Memory B cell (primary cell): Measurements from ENCODE around the gene LPAR2.
"Not testable (repeated sequence)": the region's sequence is repeated elsewhere in the genome, so short reads cannot be mapped to it uniquely, and the experiment has no call there.

Experiments
- ATAC-seq: fragments of 150-1000 bp; cut with Tn5 transposase; 2 replicates; pipeline ENCODE4 v1.10.0; 2021; ENCODE audit warnings: low read depth, mild to moderate bottlenecking, moderate library complexity
- DNase-seq, 2 donors: peaks; one replicate each; pipeline ENCODE4 v3.0.0; 2022; ENCODE audit warnings: low spot score in 2 of 2
- H3K27ac Mint-ChIP-seq: one replicate; pipeline ENCODE4 v1.8.0; 2022; ENCODE audit warnings: mild to moderate bottlenecking, moderate library complexity, mixed read lengths
- H3K27me3 Mint-ChIP-seq: one replicate; pipeline ENCODE4 v1.8.0; 2022; ENCODE audit warnings: mixed read lengths
- H3K36me3 Mint-ChIP-seq: one replicate; pipeline ENCODE4 v1.8.0; 2022; ENCODE audit warnings: mild to moderate bottlenecking, mixed read lengths
- H3K4me1 Mint-ChIP-seq: one replicate; pipeline ENCODE4 v1.8.0; 2022; ENCODE audit warnings: mixed read lengths
- H3K4me3 Mint-ChIP-seq: one replicate; pipeline ENCODE4 v1.8.0; 2022; ENCODE audit warnings: mild to moderate bottlenecking, moderate library complexity, mixed read lengths
- H3K9me3 Mint-ChIP-seq: one replicate; pipeline ENCODE4 v1.8.0; 2022; ENCODE audit warnings: mixed read lengths

Gene LPAR2

GRCh38 chr19:19630426-19630825, 2.4 kb upstream of the LPAR2 start:
- Mint-ChIP-seq H3K36me3 (peaks cover 27% of the 10 kb centered on the region), H3K4me3 (no peak overlapping the region), H3K27ac (peak overlapping the region; percentile 28), H3K9me3 (no peaks in the 10 kb centered on the region), H3K27me3 (no peaks in the 10 kb centered on the region), H3K4me1 (peaks cover 33% of the 10 kb centered on the region)
- DNase-seq = no peak
- no peak for ATAC-seq

- Mint-ChIP-seq H3K9me3 (no peaks in the 10 kb centered on the region), H3K36me3 (peaks cover 26% of the 10 kb centered on the region), H3K4me3 (no peak overlapping the region), H3K27ac (no peak overlapping the region), H3K27me3 (no peaks in the 10 kb centered on the region), H3K4me1 (peaks cover 32% of the 10 kb centered on the region)
- ATAC-seq (no peak), DNase-seq (no peak)
Measured at GRCh38 chr19:19630062-19630414, 2.0 kb upstream of the LPAR2 start.

- Mint-ChIP-seq H3K4me1 (peaks cover 24% of the 10 kb centered on the region), H3K9me3 (no peaks in the 10 kb centered on the region), H3K36me3 (peaks cover 15% of the 10 kb centered on the region), H3K27ac (peak overlapping the region; percentile 89), H3K27me3 (no peaks in the 10 kb centered on the region), H3K4me3 (peak overlapping the region; percentile 88)
- ATAC-seq (peak; percentile 25), DNase-seq (peak in 1 of 2 donors; percentile 43)
Measured at GRCh38 chr19:19628501-19629134, 598 bp upstream of the LPAR2 start.

GRCh38 chr19:19626516-19627472, 1.2 kb downstream of the LPAR2 start:
- no peak for ATAC-seq
- Mint-ChIP-seq H3K27ac (peak overlapping the region; percentile 88), H3K4me1 (peaks cover 20% of the 10 kb centered on the region), H3K27me3 (no peaks in the 10 kb centered on the region), H3K9me3 (no peaks in the 10 kb centered on the region), H3K36me3 (peaks cover 6% of the 10 kb centered on the region), H3K4me3 (peak overlapping the region; percentile 92)
- DNase-seq = no peak

- no peaks in the 10 kb centered on the region for H3K27me3 Mint-ChIP-seq
- ATAC-seq (no peak), DNase-seq (no peak)
- peak overlapping the region; percentile 32 for H3K27ac Mint-ChIP-seq
- H3K36me3 Mint-ChIP-seq = peaks cover 2% of the 10 kb centered on the region
- peaks cover 26% of the 10 kb centered on the region for H3K4me1 Mint-ChIP-seq
- no peak overlapping the region for H3K4me3 Mint-ChIP-seq
- H3K9me3 Mint-ChIP-seq = no peaks in the 10 kb centered on the region
Measured at GRCh38 chr19:19624032-19624570, 3.9 kb downstream of the LPAR2 start.

DNA sequence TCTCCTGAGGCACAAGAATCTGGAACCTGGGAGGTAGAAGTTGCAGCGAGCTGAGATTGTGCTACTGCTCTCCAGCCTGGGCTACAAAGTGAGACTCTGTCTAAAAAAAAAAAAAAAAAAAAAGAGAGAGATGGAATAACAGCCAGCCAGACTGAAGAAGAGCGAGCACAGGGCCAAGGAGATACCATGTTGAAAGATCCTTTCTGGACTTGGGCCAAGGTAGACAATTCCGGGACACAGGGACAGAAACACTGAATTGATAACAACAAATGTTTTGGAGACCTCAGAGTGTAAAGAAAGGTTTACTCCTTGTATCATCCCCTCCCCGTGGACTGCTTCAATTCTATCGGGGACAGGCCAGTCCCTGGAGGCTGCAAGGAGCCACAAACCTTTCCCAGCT, 4.6 kb downstream of the LPAR2 start:
- Mint-ChIP-seq H3K4me3 (no peak overlapping the region), H3K9me3 (no peaks in the 10 kb centered on the region), H3K4me1 (peaks cover 24% of the 10 kb centered on the region), H3K27me3 (no peaks in the 10 kb centered on the region), H3K27ac (no peak overlapping the region), H3K36me3 (peaks cover 2% of the 10 kb centered on the region)
- DNase-seq (no peak), ATAC-seq (no peak)

- Mint-ChIP-seq H3K4me1 (peaks cover 20% of the 10 kb centered on the region), H3K4me3 (no peak overlapping the region), H3K27ac (peak overlapping the region; percentile 88), H3K27me3 (no peaks in the 10 kb centered on the region), H3K9me3 (no peaks in the 10 kb centered on the region), H3K36me3 (peaks cover 2% of the 10 kb centered on the region)
- no peak for ATAC-seq
- DNase-seq = no peak
Measured at GRCh38 chr19:19619849-19620210, 8.2 kb downstream of the LPAR2 start.

DNA sequence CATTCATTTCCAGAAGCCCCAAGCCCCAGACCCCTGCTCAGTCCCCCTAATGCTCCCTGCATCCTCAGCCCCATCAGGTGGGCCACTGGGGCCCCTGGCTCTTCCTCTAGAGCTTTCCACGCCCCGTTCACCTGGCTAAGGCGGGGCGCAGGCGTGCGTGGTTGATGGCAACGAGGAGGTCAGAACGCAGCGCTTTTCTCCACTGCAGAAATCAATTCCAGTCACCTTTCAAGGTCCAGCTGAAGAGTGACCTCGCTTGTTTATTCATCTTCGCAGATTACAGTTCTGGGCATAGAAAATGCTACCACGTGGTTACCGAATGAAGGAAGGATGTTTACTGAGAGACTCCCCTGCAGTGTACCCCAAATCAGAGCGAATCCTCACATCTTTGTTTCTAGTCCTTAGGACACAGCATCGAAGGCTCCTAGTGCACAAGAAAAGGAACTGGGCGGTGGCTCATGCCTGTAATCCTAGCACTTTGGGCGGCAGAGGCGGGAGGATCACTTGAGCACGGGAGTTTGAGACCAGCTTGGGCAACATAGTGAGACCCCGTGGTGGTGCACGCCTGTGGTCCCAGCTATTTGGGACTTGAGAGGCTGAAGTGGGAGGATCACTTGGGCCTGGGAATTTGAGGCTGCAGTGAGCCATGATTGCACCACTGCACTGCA, 8.7 kb downstream of the LPAR2 start:
- no peak for ATAC-seq
- DNase-seq = no peak
- Mint-ChIP-seq H3K9me3 (no peaks in the 10 kb centered on the region), H3K27ac (peak overlapping the region; percentile 88), H3K4me1 (peaks cover 18% of the 10 kb centered on the region), H3K27me3 (no peaks in the 10 kb centered on the region), H3K36me3 (peaks cover 2% of the 10 kb centered on the region), H3K4me3 (peak overlapping the region; percentile 69)

GRCh38 chr19:19618219-19619051, 9.6 kb downstream of the LPAR2 start, which contains the start of gene PBX4:
Gene PBX4, minus strand, starts transcription at chr19:19618687. Its CDS starts 58 bp downstream, at chr19:19618629.
- DNase-seq (peak; percentile 95 to 100), ATAC-seq (peak; percentile 95)
- peak within 1 kb of the TSS; percentile 88 for H3K27ac Mint-ChIP-seq
- H3K4me1 Mint-ChIP-seq = peaks cover 18% of the 10 kb centered on the region
- H3K9me3 Mint-ChIP-seq = no peaks in the 10 kb centered on the region
- H3K4me3 Mint-ChIP-seq = peak within 1 kb of the TSS; percentile 86
- H3K27me3 Mint-ChIP-seq = no peaks in the 10 kb centered on the region
- peaks cover 2% of the 10 kb centered on the region for H3K36me3 Mint-ChIP-seq

- peak overlapping the region; percentile 55 for H3K27ac Mint-ChIP-seq
- no peaks in the 10 kb centered on the region for H3K9me3 Mint-ChIP-seq
- H3K36me3 Mint-ChIP-seq = no peaks in the 10 kb centered on the region
- H3K27me3 Mint-ChIP-seq = no peaks in the 10 kb centered on the region
- peaks cover 15% of the 10 kb centered on the region for H3K4me1 Mint-ChIP-seq
- no peak overlapping the region for H3K4me3 Mint-ChIP-seq
- ATAC-seq (no peak), DNase-seq (no peak)
Measured at GRCh38 chr19:19615086-19615485, 12.9 kb downstream of the LPAR2 start.

DNA sequence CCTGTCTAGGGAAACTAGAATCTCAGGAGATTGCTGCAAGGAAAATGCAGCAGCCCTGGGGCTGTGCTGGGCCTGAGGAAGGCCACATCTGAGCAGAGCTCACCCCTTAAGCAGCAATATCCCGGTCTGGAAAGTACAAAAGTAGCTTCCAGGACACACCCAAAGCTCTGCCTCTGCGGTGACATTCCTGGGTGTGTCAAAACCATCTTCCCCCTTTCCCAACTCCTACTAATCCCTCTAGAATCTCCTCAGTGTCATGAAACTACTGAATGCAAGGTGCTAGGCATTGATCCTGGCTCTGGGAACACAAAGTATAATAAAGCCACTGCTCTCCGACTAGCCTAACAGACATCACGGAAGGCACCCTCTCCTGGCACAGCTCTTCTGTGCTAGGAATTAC, 14.5 kb downstream of the LPAR2 start:
- ATAC-seq (no peak), DNase-seq (no peak)
- H3K9me3 Mint-ChIP-seq = no peaks in the 10 kb centered on the region
- H3K4me3 Mint-ChIP-seq = no peak overlapping the region
- H3K4me1 Mint-ChIP-seq = peaks cover 13% of the 10 kb centered on the region
- no peaks in the 10 kb centered on the region for H3K27me3 Mint-ChIP-seq
- H3K36me3 Mint-ChIP-seq = peaks cover 2% of the 10 kb centered on the region
- H3K27ac Mint-ChIP-seq = no peak overlapping the region

GRCh38 chr19:19610376-19611202, 17.4 kb downstream of the LPAR2 start:
- H3K4me1 Mint-ChIP-seq = peaks cover 3% of the 10 kb centered on the region
- no peak overlapping the region for H3K27ac Mint-ChIP-seq
- no peaks in the 10 kb centered on the region for H3K9me3 Mint-ChIP-seq
- H3K27me3 Mint-ChIP-seq = no peaks in the 10 kb centered on the region
- ATAC-seq (no peak), DNase-seq (no peak)
- H3K36me3 Mint-ChIP-seq = peaks cover 3% of the 10 kb centered on the region
- no peak overlapping the region for H3K4me3 Mint-ChIP-seq

GRCh38 chr19:19606686-19607085, 21.3 kb downstream of the LPAR2 start:
- not testable (repeated sequence) for H3K4me3 Mint-ChIP-seq, H3K4me1 Mint-ChIP-seq, DNase-seq, H3K27me3 Mint-ChIP-seq, ATAC-seq, H3K9me3 Mint-ChIP-seq, H3K27ac Mint-ChIP-seq, H3K36me3 Mint-ChIP-seq
